ENCODE measurements around the gene KLK11.

- TF ChIP-seq CTCF (IDR thresholded peaks at IDR 0.05) (no peak), POLR2AphosphoS5 (IDR thresholded peaks at IDR 0.05; ENCODE audit: insufficient read depth in 1 of 2, low read depth in 1 of 2) (no peak), POLR2A (IDR thresholded peaks at IDR 0.05) (no peak)
Measured at GRCh38 chr19:51065221-51065960, 39.0 kb upstream of the KLK11 start.
